Ovary (tissue), 9 donors: ENCODE data around the gene NPAS2. TPM values are rescaled to one million over a fixed set of nuclear protein-coding genes. Genes with fewer than 3 reads are reported as not detected.

ENCODE experiments used
- DNase-seq, 5 donors: peaks; one replicate each; pipeline ENCODE4 v3.0.0-alpha.2; 2019 to 2020
- H3K27ac ChIP-seq, 2 donors: fragments of 200-600 bp; one replicate each; pipeline versions ENCODE4 v1.5.1 to v1.8.0; 2019 to 2022
- H3K27me3 ChIP-seq: fragments of 200-600 bp; one replicate; pipeline ENCODE4 v1.8.0; 2022
- H3K36me3 ChIP-seq: fragments of 200-600 bp; sonication (generic); one replicate; pipeline ENCODE4 v1.5.1; 2019
- H3K4me1 ChIP-seq: one replicate; pipeline ENCODE4 v1.8.1; 2013; ENCODE audit warnings: mild to moderate bottlenecking, moderate library complexity; ENCODE audit not compliant: insufficient read depth
- H3K4me3 ChIP-seq: fragments of 200-600 bp; sonication (generic); one replicate; pipeline ENCODE4 v1.5.1; 2017
- H3K9me3 ChIP-seq, 2 donors: fragments of 200-600 bp in 1 of 2; sonication (generic) in 1 of 2; one replicate each; pipeline versions ENCODE4 v1.5.1 to v1.8.1; 2013 to 2019; ENCODE audit warnings: mild to moderate bottlenecking in 1 of 2, moderate library complexity in 1 of 2
- CTCF ChIP-seq, 3 donors: fragments of 450-650 bp in 2 of 3; fragments of 200-600 bp in 1 of 3; IDR thresholded peaks; one replicate each; pipeline versions ENCODE4 v1.5.1 to v1.8.0; 2016 to 2022; ENCODE audit warnings: antibody characterized with exemption in 3 of 3, mild to moderate bottlenecking in 1 of 3
- EP300 ChIP-seq: sonication (generic); formaldehyde crosslinking; IDR thresholded peaks from one replicate; pipeline ENCODE4 v1.6.1; 2017; ENCODE audit warnings: antibody characterized with exemption
- POLR2A ChIP-seq: fragments of 450-650 bp; IDR thresholded peaks from one replicate; pipeline ENCODE4 v1.6.1; 2017; ENCODE audit warnings: antibody characterized with exemption, mild to moderate bottlenecking, moderate library complexity
- WGBS, 3 donors: extraction: QIAGEN DNeasy Blood & Tissue Kit in 1 of 3; methylation state at CpG; one replicate each; pipeline versions ENCODE4 v1.1.5 to v1.1.7; 2013 to 2017; 5-methylcytosine and 5-hydroxymethylcytosine counted together
- intact Hi-C, 4 donors: fragments of 100-400 bp; cut with DNase I; formaldehyde crosslinking; loops; one replicate each; pipeline versions ENCODE4 v1.11.0 to v1.15.1; 2022 to 2023
- polyA plus RNA-seq, 2 donors: library from polyadenylated mRNA; stranded (reverse); fragments of 200-250 nt in 1 of 2; fragments of 350-450 nt in 1 of 2; fragmentation: Illumina TruSeq in 1 of 2; extraction: RNeasy Lipid Tissue Mini Kit (QIAGEN cat#74804) in 1 of 2; gene quantifications; one replicate each; pipeline ENCODE4 v1.2.3, GENCODE V29; 2013 to 2014
- total RNA-seq, 7 donors: library from RNA; depleted of rRNA in 2 of 7; stranded (reverse); fragments of >200 nt in 2 of 7; fragmentation: NEBNext Ultra II Directional in 3 of 7; extraction: Animal tissue kit (Norgen Biotek cat#: 25700) in 3 of 7; gene quantifications; one replicate each; pipeline versions ENCODE4 v1.1.0 to v1.2.4, GENCODE V29; 2016 to 2023
- donor health status: DM: no; HTN: no; CAD: no; lungs with moderate emphysema.
- donor health status: DM: no; HTN: no; CAD: no.
- donor health status: Bipolar disorder and iron deficiency.
- donor health status: DM: yes; HTN: yes; CAD: no.
- donor health status: DM: no; HTN: no; CAD: no.
- donor health status: DM: yes; HTN: yes; CAD: no.

The NPAS2 gene
- total and polyA plus RNA-seq, 9 donors = 1.6 to 20.6 (median 7.3) TPM

DNA sequence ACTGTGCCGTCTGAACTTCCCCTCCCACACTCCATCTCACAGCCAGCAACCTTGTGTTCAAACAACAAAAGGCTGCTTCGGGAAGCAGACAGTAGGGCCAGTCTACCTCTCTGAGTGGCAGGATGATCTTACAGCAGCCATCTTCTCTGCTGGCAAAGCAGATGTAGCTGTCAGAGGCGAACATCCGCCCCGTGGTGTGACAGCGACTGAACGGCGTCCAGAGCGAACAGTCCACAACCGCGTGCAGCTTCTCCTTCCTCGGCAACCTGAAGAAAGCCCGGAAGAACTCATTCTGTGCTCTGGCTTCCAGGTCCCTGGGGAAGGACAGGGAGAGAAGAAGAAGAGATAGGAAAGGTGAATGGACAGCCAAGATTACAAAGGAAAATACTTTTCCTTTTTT, 220.1 kb downstream of the NPAS2 start:
- Histone ChIP-seq H3K27ac (no peak overlapping the region), H3K4me1 (no peaks in the 10 kb centered on the region), H3K9me3 (no peaks in the 10 kb centered on the region), H3K4me3 (no peak overlapping the region), H3K36me3 (no peaks in the 10 kb centered on the region), H3K27me3 (no peaks in the 10 kb centered on the region)
- 82 to 86% (median 84%) methylated on average over 13 of the region's 13 CpGs for WGBS, 3 donors
- intact Hi-C loops = no loop called here
- no peak for TF ChIP-seq CTCF (IDR thresholded peaks at IDR 0.05)
- TF ChIP-seq POLR2A = no peak
- no peak for TF ChIP-seq EP300
- DNase-seq = no peak

- H3K9me3 ChIP-seq = no peaks in the 10 kb centered on the region
- WGBS, 3 donors = 52 to 84% (median 77%) methylated on average over 6 of the region's 6 CpGs
- no peak overlapping the region for H3K27ac ChIP-seq
- no peaks in the 10 kb centered on the region for H3K36me3 ChIP-seq
- no peaks in the 10 kb centered on the region for H3K4me1 ChIP-seq
- intact Hi-C loops = no loop called here
- no peak for DNase-seq
- TF ChIP-seq EP300 = no peak
- TF ChIP-seq CTCF (IDR thresholded peaks at IDR 0.05) = no peak
- TF ChIP-seq POLR2A = no peak
- H3K4me3 ChIP-seq = no peak overlapping the region
- H3K27me3 ChIP-seq = no peaks in the 10 kb centered on the region
These were observed 220.8 kb downstream of the NPAS2 start for GRCh38 chr2:101040761-101041160.

DNA sequence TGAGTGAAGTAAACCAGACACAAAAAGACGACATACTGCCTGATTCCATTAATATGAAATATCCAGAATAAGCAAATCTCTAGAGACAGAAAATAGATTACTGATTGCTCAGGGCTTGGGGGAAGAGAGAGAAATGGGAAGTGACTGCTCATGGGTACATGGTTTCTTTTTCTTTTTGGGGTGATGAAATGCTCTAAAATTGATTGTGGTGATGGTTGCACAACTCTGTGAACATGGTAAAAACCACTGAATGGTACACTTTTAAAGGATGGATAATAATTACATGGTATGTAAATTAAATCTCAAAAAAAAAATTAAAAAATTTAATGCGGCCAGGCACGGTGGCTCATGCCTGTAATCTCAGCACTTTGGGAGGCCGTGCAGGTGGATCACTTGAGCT, 221.5 kb downstream of the NPAS2 start:
- WGBS, 3 donors = 87 to 93% (median 90%) methylated on average over 4 of the region's 4 CpGs
- intact Hi-C loops = no loop called here

GRCh38 chr2:101045330-101045729, 225.4 kb downstream of the NPAS2 start:
- Histone ChIP-seq H3K9me3 (no peaks in the 10 kb centered on the region), H3K4me1 (peaks cover 2% of the 10 kb centered on the region), H3K27ac (no peak overlapping the region), H3K36me3 (no peaks in the 10 kb centered on the region), H3K27me3 (no peaks in the 10 kb centered on the region), H3K4me3 (no peak overlapping the region)
- WGBS, 3 donors = 96 to 97% (median 96%) methylated on average over 10 of the region's 10 CpGs
- no peak for DNase-seq
- TF ChIP-seq EP300 (no peak), POLR2A (no peak), CTCF (IDR thresholded peaks at IDR 0.05) (no peak)
- intact Hi-C loops = no loop called here

More for the DNA sequence above, 221.5 kb downstream of the NPAS2 start:
- H3K9me3 ChIP-seq = no peaks in the 10 kb centered on the region
- no peak for TF ChIP-seq POLR2A
- no peak for TF ChIP-seq CTCF (IDR thresholded peaks at IDR 0.05)
- TF ChIP-seq EP300 = no peak
- H3K4me3 ChIP-seq = no peak overlapping the region
- DNase-seq = no peak
- H3K27ac ChIP-seq = no peak overlapping the region
- no peaks in the 10 kb centered on the region for H3K36me3 ChIP-seq
- H3K27me3 ChIP-seq = no peaks in the 10 kb centered on the region
- H3K4me1 ChIP-seq = no peaks in the 10 kb centered on the region

Other genes starting within 250 kb of the NPAS2 start
- gene RPL31, start 182.2 kb downstream of the NPAS2 start, total RNA-seq = 1,000 to 10,000 TPM; 2,349 to 3,823 (median 3,072) TPM
- over 10,000 TPM in 1 of 2 donors, 1,000 to 10,000 TPM in 1; 3,276 to 14,384 TPM for gene RPL31, start 182.2 kb downstream of the NPAS2 start, polyA plus RNA-seq